SH-SY5Y (cell line): Measurements from ENCODE around the gene DLL1.

Source experiments
- GATA2 ChIP-seq: IDR thresholded peaks from 2 replicates; pipeline ENCODE4 v1.6.1; 2011; ENCODE audit warnings: mild to moderate bottlenecking, low read depth, low read length
- GATA3 ChIP-seq: IDR thresholded peaks from 2 replicates; pipeline ENCODE4 v1.6.1; 2011; ENCODE audit warnings: low read depth, mild to moderate bottlenecking, low read length, moderate library complexity

GRCh38 chr6:170285482-170285881, 5.4 kb downstream of the DLL1 start:
- no peak for TF ChIP-seq GATA3
- no peak for TF ChIP-seq GATA2
